HepG2 (cell line): ENCODE data around the gene ABCB10. TPM values are rescaled to one million over a fixed set of nuclear protein-coding genes. Genes with fewer than 3 reads are reported as not detected.
A peak's percentile ranks its signal among the peaks of the same experiment; 100 is the strongest.

Source experiments
- CREM ChIP-seq, 2 experiments: sonication (generic) in 1 of 2; formaldehyde crosslinking in 1 of 2; IDR thresholded peaks; 2 replicates each; pipeline versions ENCODE4 v1.4.0 to v1.6.1; 2016 to 2020; ENCODE audit warnings: antibody characterized with exemption in 1 of 2, mild to moderate bottlenecking in 1 of 2, missing genetic modification reagents in 1 of 2
- FOSL2 ChIP-seq: sonication (generic); formaldehyde crosslinking; IDR thresholded peaks from 2 replicates; pipeline ENCODE4 v1.4.0; 2020; ENCODE audit warnings: missing genetic modification reagents
- NAIF1 ChIP-seq: sonication (generic); formaldehyde crosslinking; IDR thresholded peaks from 2 replicates; pipeline ENCODE4 v1.5.0; 2020; ENCODE audit warnings: mild to moderate bottlenecking, missing genetic modification reagents, borderline replicate concordance
- RERE ChIP-seq: IDR thresholded peaks from 2 replicates; pipeline ENCODE4 v1.6.1; 2016; ENCODE audit warnings: low read depth, missing genetic modification reagents, missing compliant biosample characterization
- RNF219 ChIP-seq: sonication (generic); formaldehyde crosslinking; IDR thresholded peaks from 2 replicates; pipeline ENCODE4 v1.5.0; 2020; ENCODE audit warnings: mild to moderate bottlenecking, missing genetic modification reagents
- SMC3 ChIP-seq: IDR thresholded peaks from 2 replicates; pipeline ENCODE4 v1.6.1; 2011; ENCODE audit warnings: low read length, improper control_type of control experiment
- THAP8 ChIP-seq: sonication (generic); formaldehyde crosslinking; IDR thresholded peaks from 2 replicates; pipeline ENCODE4 v1.5.1; 2020; ENCODE audit warnings: missing genetic modification reagents, mild to moderate bottlenecking, borderline replicate concordance
- ZFP41 ChIP-seq: sonication (generic); formaldehyde crosslinking; IDR thresholded peaks from 2 replicates; pipeline ENCODE4 v1.4.0; 2020; ENCODE audit warnings: mild to moderate bottlenecking, missing genetic modification reagents, borderline replicate concordance
- ZNF232 ChIP-seq: sonication (generic); formaldehyde crosslinking; IDR thresholded peaks from 2 replicates; pipeline ENCODE4 v1.4.0; 2020; ENCODE audit warnings: missing genetic modification reagents, borderline replicate concordance
- ZNF552 ChIP-seq: sonication (generic); formaldehyde crosslinking; IDR thresholded peaks from 2 replicates; pipeline ENCODE4 v1.9.0; 2022; ENCODE audit warnings: missing genetic modification reagents, mild to moderate bottlenecking, borderline replicate concordance
- ZNF619 ChIP-seq: sonication (generic); formaldehyde crosslinking; IDR thresholded peaks from 2 replicates; pipeline ENCODE4 v1.4.0; 2020; ENCODE audit warnings: mild to moderate bottlenecking, missing genetic modification reagents
- ZNF652 ChIP-seq: IDR thresholded peaks from 2 replicates; pipeline ENCODE4 v1.6.1; 2016; ENCODE audit warnings: low read depth, borderline replicate concordance
- polyA plus RNA-seq, 8 experiments: library from polyadenylated mRNA; depleted of rRNA in 3 of 8; stranded (reverse) in 7 of 8; unstranded in 1 of 8; fragments of >200 nt; fragmentation: Illumina TruSeq in 4 of 8; extraction: Trizol in 4 of 8; gene quantifications; 2 replicates each; pipeline versions ENCODE4 v1.2.1 to v1.2.3, GENCODE V29; 2011 to 2016; ENCODE audit warnings: low read depth in 4 of 8, missing spikeins in 1 of 8, mixed read lengths in 1 of 8; ENCODE audit not compliant: insufficient read depth in 1 of 8
- total RNA-seq, 5 experiments: library from RNA; depleted of rRNA; stranded (reverse); fragments of >200 nt; fragmentation: Illumina TruSeq; extraction: Trizol; gene quantifications; 2 replicates each; pipeline ENCODE4 v1.2.3, GENCODE V29; 2016; ENCODE audit warnings: low read depth in 1 of 5
- TF ChIP-seq, protein P1 (sequence below): sonication (generic); formaldehyde crosslinking; IDR thresholded peaks from 2 replicates; pipeline ENCODE4 v1.4.0; 2020; ENCODE audit warnings: missing genetic modification reagents
- TF ChIP-seq, protein P2 (sequence below): sonication (generic); formaldehyde crosslinking; IDR thresholded peaks from 2 replicates; pipeline ENCODE4 v1.8.1; 2022; ENCODE audit warnings: mild to moderate bottlenecking, missing genetic modification reagents

ABCB10 gene
- total and polyA plus RNA-seq, 2 of the 13 experiments (the other 11 are each of a cell fraction or from before 2014, with no cell fraction given): 11.2 to 28.9 TPM

DNA sequence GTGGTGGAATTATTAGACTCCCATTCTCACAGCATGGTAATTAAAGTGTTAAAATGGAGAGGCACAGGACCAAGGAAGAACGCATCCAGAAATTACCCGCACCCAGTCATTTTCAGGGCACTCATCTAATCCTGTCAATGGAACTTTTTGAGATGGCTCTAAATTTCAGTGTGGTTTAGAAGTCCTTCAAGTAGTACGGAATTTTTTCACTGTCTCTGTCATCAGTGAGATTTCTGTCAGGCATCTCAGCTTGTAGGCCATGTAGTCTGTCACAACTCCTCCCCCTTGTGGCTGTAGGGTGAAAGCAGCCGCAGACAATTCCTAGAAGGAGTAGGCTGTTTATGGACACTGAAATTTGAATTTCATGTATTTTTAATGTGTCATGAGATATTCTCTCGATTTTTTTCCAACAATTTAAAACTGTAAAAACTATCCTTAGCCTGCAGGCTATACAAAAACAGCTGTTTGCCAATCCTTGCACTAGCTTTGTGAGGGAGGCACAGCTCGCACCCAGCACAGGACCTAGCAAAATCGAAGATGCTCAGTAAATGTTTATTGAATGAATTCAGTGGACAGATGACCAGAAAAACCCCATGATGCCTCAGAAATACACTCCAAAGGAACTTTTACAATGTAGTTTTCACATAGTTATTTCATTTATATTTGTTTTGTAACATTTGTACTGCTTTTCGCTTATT, 43.8 kb downstream of the ABCB10 start (continued):
- peak; percentile 80 for TF ChIP-seq ZNF652 (CRISPR knock-in tag)
- no peak for TF ChIP-seq CREM (IDR thresholded peaks at IDR 0.05)
- TF ChIP-seq CREM (CRISPR knock-in tag; IDR thresholded peaks at IDR 0.05): no peak
- no peak for TF ChIP-seq NAIF1 (CRISPR knock-in tag)
- TF ChIP-seq, protein P1, sequence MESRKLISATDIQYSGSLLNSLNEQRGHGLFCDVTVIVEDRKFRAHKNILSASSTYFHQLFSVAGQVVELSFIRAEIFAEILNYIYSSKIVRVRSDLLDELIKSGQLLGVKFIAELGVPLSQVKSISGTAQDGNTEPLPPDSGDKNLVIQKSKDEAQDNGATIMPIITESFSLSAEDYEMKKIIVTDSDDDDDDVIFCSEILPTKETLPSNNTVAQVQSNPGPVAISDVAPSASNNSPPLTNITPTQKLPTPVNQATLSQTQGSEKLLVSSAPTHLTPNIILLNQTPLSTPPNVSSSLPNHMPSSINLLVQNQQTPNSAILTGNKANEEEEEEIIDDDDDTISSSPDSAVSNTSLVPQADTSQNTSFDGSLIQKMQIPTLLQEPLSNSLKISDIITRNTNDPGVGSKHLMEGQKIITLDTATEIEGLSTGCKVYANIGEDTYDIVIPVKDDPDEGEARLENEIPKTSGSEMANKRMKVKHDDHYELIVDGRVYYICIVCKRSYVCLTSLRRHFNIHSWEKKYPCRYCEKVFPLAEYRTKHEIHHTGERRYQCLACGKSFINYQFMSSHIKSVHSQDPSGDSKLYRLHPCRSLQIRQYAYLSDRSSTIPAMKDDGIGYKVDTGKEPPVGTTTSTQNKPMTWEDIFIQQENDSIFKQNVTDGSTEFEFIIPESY: no peak
- no peak for TF ChIP-seq ZFP41 (CRISPR knock-in tag)
- 0 out of 2 replicates have a peak, but pooled peaks have one; percentile 7 for TF ChIP-seq FOSL2 (CRISPR knock-in tag)
- no peak for TF ChIP-seq ZNF552 (CRISPR knock-in tag)
- no peak for TF ChIP-seq RNF219 (CRISPR knock-in tag)
- no peak for TF ChIP-seq ZNF619 (CRISPR knock-in tag)
- peak; percentile 90 for TF ChIP-seq SMC3
- TF ChIP-seq, protein P2, sequence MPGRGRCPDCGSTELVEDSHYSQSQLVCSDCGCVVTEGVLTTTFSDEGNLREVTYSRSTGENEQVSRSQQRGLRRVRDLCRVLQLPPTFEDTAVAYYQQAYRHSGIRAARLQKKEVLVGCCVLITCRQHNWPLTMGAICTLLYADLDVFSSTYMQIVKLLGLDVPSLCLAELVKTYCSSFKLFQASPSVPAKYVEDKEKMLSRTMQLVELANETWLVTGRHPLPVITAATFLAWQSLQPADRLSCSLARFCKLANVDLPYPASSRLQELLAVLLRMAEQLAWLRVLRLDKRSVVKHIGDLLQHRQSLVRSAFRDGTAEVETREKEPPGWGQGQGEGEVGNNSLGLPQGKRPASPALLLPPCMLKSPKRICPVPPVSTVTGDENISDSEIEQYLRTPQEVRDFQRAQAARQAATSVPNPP (CRISPR knock-in tag): no peak
- no peak for TF ChIP-seq RERE (CRISPR knock-in tag)
- TF ChIP-seq ZNF232 (CRISPR knock-in tag): no peak
- TF ChIP-seq THAP8 (CRISPR knock-in tag): no peak
